ENCODE data around the gene MYB.

- TF ChIP-seq CTCF (conservative IDR thresholded peaks at IDR 0.05; ENCODE audit: low read depth, low read length) (no peak), EZH2 (IDR thresholded peaks at IDR 0.05; ENCODE audit: borderline replicate concordance, low read depth, low read length, poor library complexity, severe bottlenecking) (no peak)
Observed at GRCh38 chr6:135179372-135179771, 1.7 kb upstream of the MYB start.
